Upper lobe of right lung (tissue), 1 donor: ENCODE data around the gene LYPD4. TPM values are rescaled to one million over a fixed set of nuclear protein-coding genes. Genes with fewer than 3 reads are reported as not detected.

Source experiments
- ATAC-seq: fragments of 200-7000 bp; cut with Tn5 transposase; one replicate; pipeline ENCODE4 v1.9.1; 2020; ENCODE audit warnings: mild to moderate bottlenecking, moderate library complexity
- DNase-seq: peaks from one replicate; pipeline ENCODE4 v3.0.0-alpha.2; 2020
- H3K27ac ChIP-seq: fragments of 200-600 bp; one replicate; pipeline ENCODE4 v1.8.0; 2022
- H3K27me3 ChIP-seq: fragments of 200-600 bp; one replicate; pipeline ENCODE4 v1.8.0; 2022; ENCODE audit warnings: mild to moderate bottlenecking
- H3K36me3 ChIP-seq: fragments of 200-600 bp; one replicate; pipeline ENCODE4 v1.8.0; 2022
- H3K4me1 ChIP-seq: fragments of 200-600 bp; one replicate; pipeline ENCODE4 v1.8.0; 2022
- H3K4me3 ChIP-seq: fragments of 200-600 bp; one replicate; pipeline ENCODE4 v1.8.0; 2022; ENCODE audit warnings: mild to moderate bottlenecking
- H3K9me3 ChIP-seq: fragments of 200-600 bp; one replicate; pipeline ENCODE4 v1.8.0; 2022
- CTCF ChIP-seq: fragments of 200-600 bp; IDR thresholded peaks from one replicate; pipeline ENCODE4 v1.8.0; 2022; ENCODE audit warnings: antibody characterized with exemption
- intact Hi-C: fragments of 100-400 bp; cut with DNase I; formaldehyde crosslinking; loops from one replicate; pipeline ENCODE4 v1.11.0; 2022
- total RNA-seq: library from RNA; stranded (reverse); fragmentation: NEBNext Ultra II Directional; extraction: Animal tissue kit (Norgen Biotek cat#: 25700); gene quantifications from one replicate; pipeline ENCODE4 v1.2.1, GENCODE V29; 2021
- donor health status: DM: no; HTN: yes; CAD: no; lungs with severe emphysema.

Gene LYPD4
- total RNA-seq, 1 donor from 2014 or later: not detected

- H3K4me3 ChIP-seq: no peak overlapping the region
- DNase-seq (no peak), ATAC-seq (no peak)
- H3K27me3 ChIP-seq: no peaks in the 10 kb centered on the region
- H3K4me1 ChIP-seq: peaks cover 43% of the 10 kb centered on the region
- H3K27ac ChIP-seq: peak overlapping the region; percentile 66
- peaks cover 45% of the 10 kb centered on the region for H3K36me3 ChIP-seq
- no peaks in the 10 kb centered on the region for H3K9me3 ChIP-seq
- intact Hi-C loops: no loop called here
- TF ChIP-seq CTCF: no peak
Observed at GRCh38 chr19:41888926-41889325, 44.4 kb upstream of the LYPD4 start.

- TF ChIP-seq CTCF: peak; percentile 27
- ATAC-seq: peak; percentile 76
- Histone ChIP-seq H3K36me3 (peaks cover 42% of the 10 kb centered on the region), H3K4me1 (peaks cover 43% of the 10 kb centered on the region), H3K27ac (peak overlapping the region; percentile 66), H3K27me3 (no peaks in the 10 kb centered on the region), H3K9me3 (no peaks in the 10 kb centered on the region), H3K4me3 (peak overlapping the region; percentile 36)
- intact Hi-C loops: no loop called here
- DNase-seq: peak; percentile 93
Observed at GRCh38 chr19:41887711-41888382, 43.4 kb upstream of the LYPD4 start.

GRCh38 chr19:41886761-41887710 lies 42.6 kb upstream of the LYPD4 start:
- ATAC-seq (no peak), DNase-seq (no peak)
- peak overlapping the region; percentile 36 for H3K4me3 ChIP-seq
- H3K9me3 ChIP-seq: no peaks in the 10 kb centered on the region
- H3K27me3 ChIP-seq: no peaks in the 10 kb centered on the region
- peaks cover 50% of the 10 kb centered on the region for H3K4me1 ChIP-seq
- peaks cover 34% of the 10 kb centered on the region for H3K36me3 ChIP-seq
- intact Hi-C loops: no loop called here
- H3K27ac ChIP-seq: peak overlapping the region; percentile 66
- no peak for TF ChIP-seq CTCF

- peak overlapping the region; percentile 94 for H3K27ac ChIP-seq
- no peaks in the 10 kb centered on the region for H3K27me3 ChIP-seq
Observed at GRCh38 chr19:41883821-41884733, 39.6 kb upstream of the LYPD4 start.

More at GRCh38 chr19:41883821-41884733, 39.6 kb upstream of the LYPD4 start:
- H3K4me1 ChIP-seq: peaks cover 50% of the 10 kb centered on the region
- ATAC-seq (peak; percentile 90), DNase-seq (peak; percentile 98)
- H3K4me3 ChIP-seq: peak overlapping the region; percentile 99
- peaks cover 12% of the 10 kb centered on the region for H3K36me3 ChIP-seq
- TF ChIP-seq CTCF: peak; percentile 24
- H3K9me3 ChIP-seq: no peaks in the 10 kb centered on the region
- intact Hi-C loops: no loop called here
